ENCODE measurements around the gene CARD10. TPM values are rescaled to one million over a fixed set of nuclear protein-coding genes. Genes with fewer than 3 reads are reported as not detected.

Gene CARD10
- total and polyA plus RNA-seq, 2 of the 8 experiments (the other 6 are each of a cell fraction or from before 2014, with no cell fraction given) = 13.5 to 14.4 TPM

GRCh38 chr22:37487571-37487970, 31.6 kb downstream of the CARD10 start:
- no peak overlapping the region for H3K4ac ChIP-seq (replicated peaks; ENCODE audit: insufficient read length, low read depth, low read length)
- H3K14ac ChIP-seq (ENCODE audit: insufficient read length) = no peak overlapping the region
- TF ChIP-seq RNF2 (IDR thresholded peaks at IDR 0.05; ENCODE audit: borderline replicate concordance, low read depth, low read length, missing control alignments, poor library complexity, severe bottlenecking) = no peak
- no peak for TF ChIP-seq MAFK (IDR thresholded peaks at IDR 0.05; ENCODE audit: low read depth, low read length)
- TF ChIP-seq E2F6 (IDR thresholded peaks at IDR 0.05) = no peak
- TF ChIP-seq CTCF (IDR thresholded peaks at IDR 0.05; ENCODE audit: control extremely low read depth in 1 of 3, insufficient read depth in 1 of 3, low read depth in 1 of 3, low read length in 3 of 3) = no peak
- no peak overlapping the region for H2AK5ac ChIP-seq (ENCODE audit: low read depth, low read length)
- H3K79me2 ChIP-seq (ENCODE audit: control insufficient read depth in 1 of 2, insufficient read depth in 2 of 2, low read length in 2 of 2) = no peaks in the 10 kb centered on the region
- DNase-seq (ENCODE audit: low read depth in 1 of 2, low spot score in 2 of 2) = no peak
- H3K4me1 ChIP-seq (replicated peaks in 1 of 4; ENCODE audit: control insufficient read depth in 3 of 4, insufficient read depth in 4 of 4, low read length in 3 of 4) = peaks cover 0 to 33% (median 22%) of the 10 kb centered on the region in 4 experiments; a peak in 6 of 7 replicates
- H2BK5ac ChIP-seq (ENCODE audit: low read depth, low read length) = no peak overlapping the region
- no peak overlapping the region for H2AFZ ChIP-seq (ENCODE audit: low read length)
- H3K27ac ChIP-seq (ENCODE audit: low read depth, low read length) = no peak overlapping the region
- no peak overlapping the region for H2BK15ac ChIP-seq (ENCODE audit: low read length)
- no peak overlapping the region for H3K4me2 ChIP-seq (ENCODE audit: insufficient read depth in 1 of 2, low read depth in 2 of 2, low read length in 2 of 2)
- no peak overlapping the region for H3K9ac ChIP-seq (replicated peaks in 1 of 4; ENCODE audit: extremely low read depth in 1 of 4, low read depth in 3 of 4, low read length in 3 of 4)
- POLR2A ChIA-PET (ENCODE audit: partially characterized antibody) = interaction anchor here (1.3 kb wide), 1 partner anchor 12 kb away, joined by 3 read pairs; no protein-coding TSS in a partner anchor
- peak overlapping the region; percentile 66 for H4K91ac ChIP-seq (replicated peaks; ENCODE audit: insufficient read length, low read length)
- FAIRE-seq = no peak
- H3K18ac ChIP-seq (ENCODE audit: extremely low read depth, low read length) = no peak overlapping the region
- whole genome bisulfite sequencing, 2 experiments (ENCODE audit: extremely low coverage in 1 of 2, insufficient coverage in 1 of 2, insufficient read length in 1 of 2, insufficient replicate concordance in 2 of 2, low coverage in 1 of 2, low lambda C conversion rate in 2 of 2, missing lambda C conversion rate in 1 of 2) = 67% methylated on average over 4 of the region's 4 CpGs; no CpG with 5 or more reads in 1 of the 2 experiments
- no peak overlapping the region for H2BK20ac ChIP-seq (ENCODE audit: low read length)
- H3K23me2 ChIP-seq (ENCODE audit: low read depth, low read length) = no peaks in the 10 kb centered on the region
- H4K20me1 ChIP-seq (replicated peaks in 1 of 2; ENCODE audit: control insufficient read depth in 1 of 2, insufficient read depth in 2 of 2, low read length in 2 of 2) = no peaks in the 10 kb centered on the region
- no peaks in the 10 kb centered on the region for H3K9me3 ChIP-seq (ENCODE audit: insufficient read depth in 2 of 2, low read depth in 1 of 2, low read length in 1 of 2)
- no peak overlapping the region for H4K5ac ChIP-seq (ENCODE audit: insufficient read length, low read depth, low read length)
- no peak overlapping the region for H4K8ac ChIP-seq (ENCODE audit: extremely low read depth, insufficient read depth, low read length)
- H3K4me3 ChIP-seq (ENCODE audit: extremely low read depth in 1 of 4, insufficient read depth in 2 of 4, low read depth in 3 of 4, low read length in 4 of 4) = no peak overlapping the region
- no peaks in the 10 kb centered on the region for H3K36me3 ChIP-seq (ENCODE audit: control insufficient read depth in 2 of 4, insufficient read depth in 4 of 4, low read length in 3 of 4)
- no peak overlapping the region for H3K56ac ChIP-seq (replicated peaks; ENCODE audit: insufficient read length, low read depth, low read length)
- peaks cover 0 to 4% (median 0%) of the 10 kb centered on the region in 4 experiments; a peak in 1 of 7 replicates for H3K27me3 ChIP-seq (replicated peaks in 1 of 4; ENCODE audit: control insufficient read depth in 3 of 4, extremely low read depth in 1 of 4, insufficient read depth in 3 of 4, low read length in 3 of 4)
- H2BK120ac ChIP-seq (replicated peaks; ENCODE audit: low read depth, low read length) = no peak overlapping the region
- no peak overlapping the region for H3K23ac ChIP-seq (ENCODE audit: insufficient read length)
- no peak overlapping the region for H2BK12ac ChIP-seq (ENCODE audit: low read depth, low read length)
- no peaks in the 10 kb centered on the region for H3K79me1 ChIP-seq (ENCODE audit: low read depth, low read length)
- CTCF ChIA-PET (ENCODE audit: partially characterized antibody) = interaction anchor here (0.6 to 21.5 kb wide), 6 partner anchors 13 to 1346 kb away, joined by 3 to 312 read pairs (median 8); no protein-coding TSS in a partner anchor
